ENCODE results near the gene VPS9D1. TPM values are rescaled to one million over a fixed set of nuclear protein-coding genes. Genes with fewer than 3 reads are reported as not detected.

Gene VPS9D1
- total RNA-seq, 1 donor from 2014 or later = 1.6 TPM

DNA sequence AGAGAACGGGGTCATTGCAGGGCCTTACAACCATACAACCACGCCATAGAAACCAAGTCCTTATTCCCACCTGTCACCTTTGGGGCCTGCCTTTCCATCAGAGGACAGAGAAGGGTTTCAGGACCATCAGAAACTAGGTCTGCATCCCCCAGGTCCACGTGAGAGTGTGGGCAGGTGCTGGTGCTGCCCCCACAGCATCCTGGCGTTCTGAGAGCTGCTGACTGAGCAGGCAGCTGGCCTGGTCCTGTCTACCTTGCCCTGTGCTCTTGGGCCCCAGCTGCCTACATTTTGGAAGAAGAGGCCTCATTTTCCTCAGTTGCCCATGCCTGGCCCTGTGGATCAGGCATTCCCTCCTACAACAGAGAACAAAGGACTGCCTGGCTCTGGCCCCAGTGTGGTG is 22.2 kb upstream of the VPS9D1 start:
- Histone ChIP-seq H3K4me1 (no peaks in the 10 kb centered on the region), H3F3A (ENCODE audit: low read depth) (no peaks in the 10 kb centered on the region), H4K20me1 (ENCODE audit: low read depth) (no peaks in the 10 kb centered on the region), H3K79me2 (ENCODE audit: low read depth) (no peaks in the 10 kb centered on the region), H3K36me3 (no peaks in the 10 kb centered on the region), H3K27ac (peak overlapping the region; percentile 37), H3K9ac (no peak overlapping the region), H3K9me3 (ENCODE audit: low read depth) (no peaks in the 10 kb centered on the region), H2AFZ (replicated peaks) (no peak overlapping the region), H3K4me3 (no peak overlapping the region), H3K27me3 (no peaks in the 10 kb centered on the region), H3K4me2 (no peak overlapping the region)
- Mint-ChIP-seq H3K4me1 (no peaks in the 10 kb centered on the region), H3K9me3 (no peaks in the 10 kb centered on the region), H3K27ac (peak overlapping the region; percentile 82), H3K27me3 (ENCODE audit: insufficient read depth, low read depth) (no peaks in the 10 kb centered on the region), H3K36me3 (peaks cover 20% of the 10 kb centered on the region), H3K4me3 (no peak overlapping the region)
- TF ChIP-seq EZH2 (IDR thresholded peaks at IDR 0.05) (no peak), EZH2phosphoT487 (IDR thresholded peaks at IDR 0.05) (no peak)
- no peak for DNase-seq (ENCODE audit: low spot score)

DNA sequence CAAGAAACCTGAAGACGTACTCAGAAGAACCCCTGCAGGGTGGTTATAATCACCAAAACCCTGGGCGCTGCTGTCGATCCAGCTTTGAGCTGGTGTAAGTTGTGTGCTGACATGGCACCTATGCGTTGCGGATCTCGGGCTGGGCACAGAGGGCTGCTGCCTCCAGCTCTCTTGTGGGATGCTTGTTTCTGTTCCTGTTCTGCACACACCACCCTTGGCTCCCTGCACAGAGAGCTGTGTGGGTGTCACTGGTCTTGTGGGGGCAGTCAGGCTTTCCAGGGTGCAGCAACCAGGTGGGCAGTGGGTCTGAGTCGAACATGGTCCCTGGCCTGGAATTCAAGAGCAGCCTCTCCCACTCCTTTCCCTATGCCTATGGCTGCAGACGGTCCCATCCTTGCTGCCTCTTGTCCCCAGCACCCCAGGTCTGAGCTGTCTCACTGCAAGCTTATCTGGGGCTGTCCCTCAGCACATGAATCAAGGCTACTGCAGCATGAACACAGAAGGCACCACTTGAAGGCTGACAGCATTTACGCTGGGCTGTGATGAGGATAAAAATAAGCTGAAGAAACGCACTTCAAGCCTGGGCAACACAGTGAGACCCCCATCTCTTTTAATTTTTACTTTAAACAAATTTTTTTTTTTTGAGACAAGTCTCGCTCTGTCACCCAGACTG is 20.8 kb upstream of the VPS9D1 start:
- peaks cover 30% of the 10 kb centered on the region for H3K36me3 Mint-ChIP-seq
- no peaks in the 10 kb centered on the region for H3K4me1 Mint-ChIP-seq
- no peak overlapping the region for H3K27ac ChIP-seq
- H4K20me1 ChIP-seq (ENCODE audit: low read depth) = no peaks in the 10 kb centered on the region
- no peak for DNase-seq (ENCODE audit: low spot score)
- H3K4me3 Mint-ChIP-seq = no peak overlapping the region
- H2AFZ ChIP-seq (replicated peaks) = no peak overlapping the region
- no peak overlapping the region for H3K9ac ChIP-seq
- H3K27me3 Mint-ChIP-seq (ENCODE audit: insufficient read depth, low read depth) = no peaks in the 10 kb centered on the region
- no peaks in the 10 kb centered on the region for H3F3A ChIP-seq (ENCODE audit: low read depth)
- H3K4me3 ChIP-seq = no peak overlapping the region
- H3K4me2 ChIP-seq = no peak overlapping the region
- no peaks in the 10 kb centered on the region for H3K36me3 ChIP-seq
- no peaks in the 10 kb centered on the region for H3K79me2 ChIP-seq (ENCODE audit: low read depth)
- no peaks in the 10 kb centered on the region for H3K27me3 ChIP-seq
- TF ChIP-seq EZH2 (IDR thresholded peaks at IDR 0.05) = no peak
- TF ChIP-seq, protein P1, sequence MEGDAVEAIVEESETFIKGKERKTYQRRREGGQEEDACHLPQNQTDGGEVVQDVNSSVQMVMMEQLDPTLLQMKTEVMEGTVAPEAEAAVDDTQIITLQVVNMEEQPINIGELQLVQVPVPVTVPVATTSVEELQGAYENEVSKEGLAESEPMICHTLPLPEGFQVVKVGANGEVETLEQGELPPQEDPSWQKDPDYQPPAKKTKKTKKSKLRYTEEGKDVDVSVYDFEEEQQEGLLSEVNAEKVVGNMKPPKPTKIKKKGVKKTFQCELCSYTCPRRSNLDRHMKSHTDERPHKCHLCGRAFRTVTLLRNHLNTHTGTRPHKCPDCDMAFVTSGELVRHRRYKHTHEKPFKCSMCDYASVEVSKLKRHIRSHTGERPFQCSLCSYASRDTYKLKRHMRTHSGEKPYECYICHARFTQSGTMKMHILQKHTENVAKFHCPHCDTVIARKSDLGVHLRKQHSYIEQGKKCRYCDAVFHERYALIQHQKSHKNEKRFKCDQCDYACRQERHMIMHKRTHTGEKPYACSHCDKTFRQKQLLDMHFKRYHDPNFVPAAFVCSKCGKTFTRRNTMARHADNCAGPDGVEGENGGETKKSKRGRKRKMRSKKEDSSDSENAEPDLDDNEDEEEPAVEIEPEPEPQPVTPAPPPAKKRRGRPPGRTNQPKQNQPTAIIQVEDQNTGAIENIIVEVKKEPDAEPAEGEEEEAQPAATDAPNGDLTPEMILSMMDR (IDR thresholded peaks at IDR 0.05) = no peak
- TF ChIP-seq EZH2phosphoT487 (IDR thresholded peaks at IDR 0.05) = no peak
- no peaks in the 10 kb centered on the region for H3K9me3 ChIP-seq (ENCODE audit: low read depth)
- H3K9me3 Mint-ChIP-seq = no peaks in the 10 kb centered on the region
- H3K27ac Mint-ChIP-seq = no peak overlapping the region
- H3K4me1 ChIP-seq = no peaks in the 10 kb centered on the region

DNA sequence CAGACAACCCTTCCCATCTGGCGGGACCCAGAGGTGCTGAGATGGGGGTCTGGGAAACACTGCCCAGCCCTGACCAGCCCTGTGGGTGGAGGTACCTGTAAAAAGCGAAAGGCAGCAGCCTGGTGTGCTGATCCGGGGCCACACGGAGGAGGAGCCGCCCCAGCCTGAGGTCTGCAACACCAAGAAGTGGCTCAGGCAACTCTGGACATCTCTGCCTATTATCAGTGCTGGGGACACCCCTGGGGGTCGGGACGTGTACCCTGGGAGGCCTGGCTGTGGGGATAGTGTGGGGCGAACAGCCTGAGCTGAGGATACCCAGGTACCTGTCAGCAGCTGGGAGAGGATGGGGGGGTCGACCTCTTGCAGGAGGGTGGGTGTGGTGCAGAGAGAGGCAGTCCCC is 18.7 kb upstream of the VPS9D1 start:
- no peaks in the 10 kb centered on the region for H3K79me2 ChIP-seq (ENCODE audit: low read depth)
- H3K4me3 ChIP-seq = no peak overlapping the region
- Mint-ChIP-seq H3K27me3 (ENCODE audit: insufficient read depth, low read depth) (no peaks in the 10 kb centered on the region), H3K4me1 (no peaks in the 10 kb centered on the region), H3K9me3 (no peaks in the 10 kb centered on the region), H3K4me3 (no peak overlapping the region), H3K27ac (no peak overlapping the region), H3K36me3 (peaks cover 37% of the 10 kb centered on the region)
- no peaks in the 10 kb centered on the region for H3K4me1 ChIP-seq
- no peaks in the 10 kb centered on the region for H3K27me3 ChIP-seq
- H3K36me3 ChIP-seq = no peaks in the 10 kb centered on the region
- H3K4me2 ChIP-seq = no peak overlapping the region
- H3K27ac ChIP-seq = no peak overlapping the region
- TF ChIP-seq EZH2phosphoT487 (IDR thresholded peaks at IDR 0.05) = no peak
- no peak for TF ChIP-seq EZH2 (IDR thresholded peaks at IDR 0.05)
- TF ChIP-seq, protein P1 (IDR thresholded peaks at IDR 0.05) = no peak
- H2AFZ ChIP-seq (replicated peaks) = no peak overlapping the region
- H3K9me3 ChIP-seq (ENCODE audit: low read depth) = no peaks in the 10 kb centered on the region
- no peaks in the 10 kb centered on the region for H3F3A ChIP-seq (ENCODE audit: low read depth)
- H3K9ac ChIP-seq = no peak overlapping the region
- H4K20me1 ChIP-seq (ENCODE audit: low read depth) = no peaks in the 10 kb centered on the region
- no peak for DNase-seq (ENCODE audit: low spot score)

DNA sequence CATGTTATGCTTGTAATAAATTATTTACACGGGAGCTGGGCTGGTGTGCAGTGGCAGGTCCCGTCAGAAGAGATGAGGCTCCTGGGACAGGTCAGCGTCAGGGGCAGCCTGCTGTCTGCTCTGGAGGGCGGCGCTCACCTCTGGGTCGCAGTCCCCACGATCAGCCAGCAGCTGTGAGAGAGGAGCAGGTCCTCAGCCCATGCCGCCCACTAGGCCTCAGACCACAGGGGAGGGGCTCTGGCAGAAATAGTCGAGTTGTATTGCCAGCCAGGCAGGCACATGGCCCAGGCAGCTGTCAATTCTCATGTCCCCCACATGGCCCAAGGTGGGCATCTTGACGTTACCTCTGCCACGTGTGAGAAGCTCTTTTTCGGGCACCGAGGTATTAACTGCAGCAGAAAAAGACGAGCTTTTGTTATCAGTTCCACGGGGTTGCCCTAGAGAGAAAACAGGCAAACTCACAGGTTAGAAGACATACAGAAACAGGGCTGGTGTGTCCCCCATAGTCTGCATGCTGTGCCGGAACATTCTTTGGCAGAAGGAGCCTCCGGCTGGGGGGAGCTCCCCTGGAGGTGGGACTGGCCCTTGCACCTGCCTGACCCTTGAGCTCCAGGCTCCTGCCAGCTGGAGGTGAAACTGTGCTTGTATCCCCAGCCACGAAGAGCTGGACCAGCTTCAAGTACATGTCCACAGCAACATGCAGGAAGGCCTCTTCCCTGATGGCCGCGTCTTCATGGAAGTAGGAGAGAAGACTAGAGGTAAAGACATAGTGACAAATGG is 18.0 kb upstream of the VPS9D1 start:
- Histone ChIP-seq H3F3A (ENCODE audit: low read depth) (no peaks in the 10 kb centered on the region), H3K4me3 (no peak overlapping the region), H3K9me3 (ENCODE audit: low read depth) (no peaks in the 10 kb centered on the region), H3K9ac (no peak overlapping the region), H3K4me1 (no peaks in the 10 kb centered on the region), H2AFZ (replicated peaks) (no peak overlapping the region), H3K27me3 (no peaks in the 10 kb centered on the region), H3K36me3 (no peaks in the 10 kb centered on the region), H3K79me2 (ENCODE audit: low read depth) (no peaks in the 10 kb centered on the region), H4K20me1 (ENCODE audit: low read depth) (no peaks in the 10 kb centered on the region), H3K4me2 (no peak overlapping the region), H3K27ac (no peak overlapping the region)
- H3K4me1 Mint-ChIP-seq = no peaks in the 10 kb centered on the region
- H3K27ac Mint-ChIP-seq = no peak overlapping the region
- H3K9me3 Mint-ChIP-seq = no peaks in the 10 kb centered on the region
- DNase-seq (ENCODE audit: low spot score) = no peak
- TF ChIP-seq, protein P1 (IDR thresholded peaks at IDR 0.05) = no peak
- TF ChIP-seq EZH2phosphoT487 (IDR thresholded peaks at IDR 0.05) (no peak), EZH2 (IDR thresholded peaks at IDR 0.05) (no peak)
- H3K27me3 Mint-ChIP-seq (ENCODE audit: insufficient read depth, low read depth) = no peaks in the 10 kb centered on the region
- no peak overlapping the region for H3K4me3 Mint-ChIP-seq
- peaks cover 39% of the 10 kb centered on the region for H3K36me3 Mint-ChIP-seq
